MCF 10A (cell line): ENCODE measurements around the gene CUEDC1. TPM values are rescaled to one million over a fixed set of nuclear protein-coding genes. Genes with fewer than 3 reads are reported as not detected.
A peak's percentile ranks its signal among the peaks of the same experiment; 100 is the strongest.

ENCODE experiments used
- BruUV-seq: library from RNA; stranded (reverse); fragments of 400-500 nt; replicated peaks from 2 replicates; lab custom pipeline; 2021; lab: Mats Ljungman, UMichigan
- CTCF ChIA-PET: fragments of 300-600 bp; sonication (Branson Sonifier 250); formaldehyde crosslinking; extraction: SDS; loops from one replicate; lab custom pipeline; 2021; ENCODE audit warnings: antibody characterized with exemption, inconsistent platforms; lab: Yijun Ruan, JAX
- POLR2A ChIA-PET: fragments of 300-600, 350-650 bp; sonication (Branson Sonifier 250); formaldehyde crosslinking; extraction: SDS; loops from one replicate; lab custom pipeline; 2020; ENCODE audit warnings: antibody characterized with exemption, inconsistent platforms; lab: Yijun Ruan, JAX
- DNase-seq: peaks from one replicate; pipeline ENCODE4 v3.0.0-alpha.2; 2018; ENCODE audit not compliant: unreplicated experiment
- H3K27ac Mint-ChIP-seq: one replicate; pipeline ENCODE4 v1.8.0; 2022; ENCODE audit warnings: mild to moderate bottlenecking, low read depth, mixed read lengths; ENCODE audit not compliant: unreplicated experiment
- H3K27me3 Mint-ChIP-seq: one replicate; pipeline ENCODE4 v1.8.0; 2022; ENCODE audit warnings: mixed read lengths; ENCODE audit not compliant: insufficient read depth, unreplicated experiment
- H3K36me3 Mint-ChIP-seq: one replicate; pipeline ENCODE4 v1.8.0; 2022; ENCODE audit warnings: mild to moderate bottlenecking, moderate library complexity, mixed read lengths; ENCODE audit not compliant: insufficient read depth, unreplicated experiment
- H3K4me1 Mint-ChIP-seq: one replicate; pipeline ENCODE4 v1.8.0; 2022; ENCODE audit warnings: mixed read lengths; ENCODE audit not compliant: insufficient read depth, unreplicated experiment
- H3K4me3 Mint-ChIP-seq: one replicate; pipeline ENCODE4 v1.8.0; 2022; ENCODE audit warnings: mild to moderate bottlenecking, moderate library complexity, mixed read lengths; ENCODE audit not compliant: unreplicated experiment
- H3K9me3 Mint-ChIP-seq: one replicate; pipeline ENCODE4 v1.8.0; 2022; ENCODE audit warnings: mixed read lengths; ENCODE audit not compliant: unreplicated experiment
- CTCF ChIP-seq: fragments of 200-600 bp; IDR thresholded peaks from one replicate; pipeline ENCODE4 v1.8.0; 2022; ENCODE audit warnings: antibody characterized with exemption, mild to moderate bottlenecking; ENCODE audit not compliant: unreplicated experiment
- intact Hi-C: fragments of 100-400 bp; cut with micrococcal nuclease; formaldehyde crosslinking; loops from 2 replicates; pipeline ENCODE4 v1.14.1; 2022
- total RNA-seq: library from RNA; stranded (reverse); gene quantifications from 2 replicates; pipeline ENCODE4 v1.2.3, GENCODE V29; 2022

Gene CUEDC1
- total RNA-seq, 1 experiment from 2014 or later, result 15.6 TPM

DNA sequence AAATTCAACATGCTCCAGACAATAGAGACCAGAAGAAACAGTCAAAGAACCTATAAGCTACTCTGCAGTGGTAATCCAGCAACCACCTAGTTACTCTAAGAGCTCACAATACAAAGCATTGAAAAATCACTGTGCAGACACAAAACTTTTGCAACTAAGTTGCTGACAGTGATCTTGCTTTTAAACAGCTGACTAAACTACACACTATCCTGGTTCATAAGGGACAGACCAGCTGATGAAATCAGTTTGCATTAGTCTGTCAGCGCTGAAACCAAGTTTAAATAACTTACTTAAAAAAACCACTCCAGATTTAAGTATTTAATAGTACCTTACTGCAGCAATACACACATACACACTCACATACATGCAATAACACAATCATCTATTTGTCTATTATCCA lies 28.2 kb upstream of the CUEDC1 start:
- H3K27me3 Mint-ChIP-seq, result no peaks in the 10 kb centered on the region
- ChIA-PET CTCF (interaction anchor here (0.6 to 1.5 kb wide), 8 partner anchors 16 to 150 kb away, joined by 3 to 7 read pairs (median 3); no protein-coding TSS in a partner anchor), POLR2A (interaction anchor here (0.8 to 3.8 kb wide), 3 partner anchors 19 to 143 kb away, joined by 3 to 26 read pairs (median 4); no protein-coding TSS in a partner anchor)
- TF ChIP-seq CTCF, result no peak
- H3K36me3 Mint-ChIP-seq, result peaks cover 62% of the 10 kb centered on the region
- no peaks in the 10 kb centered on the region for H3K9me3 Mint-ChIP-seq
- H3K27ac Mint-ChIP-seq, result no peak overlapping the region
- intact Hi-C loops, result no loop called here
- no TSS peak for BruUV-seq
- no peak overlapping the region for H3K4me3 Mint-ChIP-seq
- peaks cover 33% of the 10 kb centered on the region for H3K4me1 Mint-ChIP-seq
- no peak for DNase-seq

GRCh38 chr17:57982452-57983170 lies 27.4 kb upstream of the CUEDC1 start:
- CTCF ChIA-PET, result interaction anchor here (0.6 to 1.9 kb wide), 9 partner anchors 14 to 149 kb away, joined by 3 to 7 read pairs (median 3); no protein-coding TSS in a partner anchor
- no peaks in the 10 kb centered on the region for H3K9me3 Mint-ChIP-seq
- H3K27ac Mint-ChIP-seq, result no peak overlapping the region
- H3K36me3 Mint-ChIP-seq, result peaks cover 67% of the 10 kb centered on the region
- intact Hi-C loops, result no loop called here
- peak overlapping the region; percentile 19 for H3K4me3 Mint-ChIP-seq
- POLR2A ChIA-PET, result interaction anchor here (1.0 to 1.5 kb wide), 5 partner anchors 10 to 142 kb away, joined by 3 to 4 read pairs (median 3); no protein-coding TSS in a partner anchor
- no peak for TF ChIP-seq CTCF
- BruUV-seq, result no TSS peak
- DNase-seq, result no peak
- H3K27me3 Mint-ChIP-seq, result no peaks in the 10 kb centered on the region
- peaks cover 39% of the 10 kb centered on the region for H3K4me1 Mint-ChIP-seq

DNA sequence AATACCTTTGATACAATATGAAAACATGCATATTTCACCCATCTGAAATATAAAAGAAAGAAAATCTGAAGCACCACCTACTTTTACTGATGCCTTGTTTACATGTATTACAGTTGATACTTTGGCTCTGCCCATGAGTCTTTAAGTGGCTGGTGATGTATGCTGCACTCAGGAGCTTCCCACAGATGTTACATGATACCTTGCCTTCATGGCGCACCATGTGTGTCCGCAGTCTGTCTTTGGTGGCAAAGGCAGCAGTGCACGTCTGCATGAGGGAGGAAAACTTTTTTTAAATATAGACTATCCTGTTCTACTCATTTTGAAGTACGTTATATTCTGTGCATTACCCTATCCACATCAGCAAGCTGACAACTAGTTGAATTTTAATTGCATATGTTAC lies 25.3 kb upstream of the CUEDC1 start:
- TF ChIP-seq CTCF, result no peak
- ChIA-PET CTCF (interaction anchor here (1.0 to 1.6 kb wide), 3 partner anchors 25 to 109 kb away, joined by 3 to 5 read pairs (median 4); partner anchors contain the start of gene CUEDC1), POLR2A (interaction anchor here (0.6 to 1.6 kb wide), 5 partner anchors 8 to 101 kb away, joined by 3 to 4 read pairs (median 3); no protein-coding TSS in a partner anchor)
- H3K36me3 Mint-ChIP-seq, result peaks cover 87% of the 10 kb centered on the region
- no peak overlapping the region for H3K4me3 Mint-ChIP-seq
- peaks cover 39% of the 10 kb centered on the region for H3K4me1 Mint-ChIP-seq
- peak overlapping the region; percentile 48 for H3K27ac Mint-ChIP-seq
- intact Hi-C loops, result no loop called here
- H3K9me3 Mint-ChIP-seq, result no peaks in the 10 kb centered on the region
- no TSS peak for BruUV-seq
- H3K27me3 Mint-ChIP-seq, result no peaks in the 10 kb centered on the region
- DNase-seq, result no peak

DNA sequence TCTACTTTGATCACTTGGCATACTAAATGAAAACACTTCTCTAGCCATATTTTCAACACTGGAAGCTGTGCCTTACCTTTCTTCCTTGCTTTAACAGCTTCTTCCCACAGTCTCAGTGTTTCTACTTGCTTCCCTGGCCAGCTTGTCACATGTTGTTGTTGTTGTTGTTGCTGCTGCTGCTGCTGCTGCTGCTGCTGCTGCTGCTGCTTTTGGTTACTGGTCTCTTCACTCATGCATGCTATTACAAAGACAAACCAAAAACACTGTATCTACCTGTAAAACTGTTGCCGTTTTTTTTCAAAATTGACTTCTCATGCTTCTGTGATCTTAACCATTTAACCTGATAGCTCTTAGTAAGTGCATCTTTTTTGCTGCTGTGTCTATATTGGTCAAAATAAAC lies 23.9 kb upstream of the CUEDC1 start:
- ChIA-PET CTCF (interaction anchor here (0.6 kb wide), 2 partner anchors 25 to 146 kb away, joined by 3 read pairs; no protein-coding TSS in a partner anchor), POLR2A (interaction anchor here (1.1 kb wide), 1 partner anchor 11 kb away, joined by 3 read pairs; no protein-coding TSS in a partner anchor)
- TF ChIP-seq CTCF, result no peak
- H3K36me3 Mint-ChIP-seq, result peaks cover 93% of the 10 kb centered on the region
- H3K9me3 Mint-ChIP-seq, result no peaks in the 10 kb centered on the region
- H3K4me1 Mint-ChIP-seq, result peaks cover 31% of the 10 kb centered on the region
- no peak overlapping the region for H3K27ac Mint-ChIP-seq
- no TSS peak for BruUV-seq
- intact Hi-C loops, result no loop called here
- no peak for DNase-seq
- H3K27me3 Mint-ChIP-seq, result no peaks in the 10 kb centered on the region
- no peak overlapping the region for H3K4me3 Mint-ChIP-seq
